ENCODE results near the gene CSMD2.

DNA sequence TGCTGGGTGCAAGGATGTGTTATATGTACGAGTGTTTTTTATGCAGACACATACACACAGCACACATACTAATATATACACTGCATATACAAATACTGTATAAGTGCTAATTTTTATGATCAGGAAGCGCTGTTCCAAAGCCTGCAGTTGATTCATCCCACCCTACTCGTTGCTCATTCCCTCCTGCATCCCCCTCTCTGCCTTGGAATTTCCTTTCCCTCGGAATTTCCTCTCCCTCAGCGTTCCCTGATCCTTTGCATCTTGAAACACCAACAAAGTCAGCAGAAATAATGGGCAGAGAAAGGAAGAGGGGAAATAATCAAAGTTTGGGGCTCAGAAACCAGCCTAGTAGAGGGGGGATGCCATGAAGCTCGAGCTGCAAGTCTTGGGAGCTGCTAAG, 98.9 kb downstream of the CSMD2 start:
- TF ChIP-seq POLR2A (IDR thresholded peaks at IDR 0.05; ENCODE audit: control extremely low read depth in 1 of 2, low read depth in 2 of 2, low read length in 2 of 2): no peak
- no peak for TF ChIP-seq POLR2AphosphoS5 (IDR thresholded peaks at IDR 0.05; ENCODE audit: low read depth, low read length)
- TF ChIP-seq CEBPB (IDR thresholded peaks at IDR 0.05; ENCODE audit: low read depth, low read length): no peak
- TF ChIP-seq TCF12 (IDR thresholded peaks at IDR 0.05; ENCODE audit: low read depth, low read length): no peak
